ENCODE results near the gene NAB1. TPM values are rescaled to one million over a fixed set of nuclear protein-coding genes. Genes with fewer than 3 reads are reported as not detected.

NAB1 gene, protein sequence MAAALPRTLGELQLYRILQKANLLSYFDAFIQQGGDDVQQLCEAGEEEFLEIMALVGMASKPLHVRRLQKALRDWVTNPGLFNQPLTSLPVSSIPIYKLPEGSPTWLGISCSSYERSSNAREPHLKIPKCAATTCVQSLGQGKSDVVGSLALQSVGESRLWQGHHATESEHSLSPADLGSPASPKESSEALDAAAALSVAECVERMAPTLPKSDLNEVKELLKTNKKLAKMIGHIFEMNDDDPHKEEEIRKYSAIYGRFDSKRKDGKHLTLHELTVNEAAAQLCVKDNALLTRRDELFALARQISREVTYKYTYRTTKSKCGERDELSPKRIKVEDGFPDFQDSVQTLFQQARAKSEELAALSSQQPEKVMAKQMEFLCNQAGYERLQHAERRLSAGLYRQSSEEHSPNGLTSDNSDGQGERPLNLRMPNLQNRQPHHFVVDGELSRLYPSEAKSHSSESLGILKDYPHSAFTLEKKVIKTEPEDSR
- total RNA-seq (10 to 100 TPM in 2 of 4 donors, 1 to 10 TPM in 2; 5.1 to 16.9 (median 8.7) TPM), polyA plus RNA-seq (1 to 10 TPM; 2.6 to 7.9 (median 5.5) TPM)
- long read RNA-seq, donor 1, partial matches to known transcripts: 3 of 8 reads
- long read RNA-seq, donor 1, other reads (novel, unspliced or antisense): 2 of 8 reads
- long read RNA-seq, donor 2, partial matches to known transcripts: 3 of 5 reads
- long read RNA-seq, donor 2, other reads (novel, unspliced or antisense): 0 of 5 reads

GRCh38 chr2:190649035-190649797, at the start of gene NAB1:
Gene NAB1 (plus strand): TSS chr2:190649083. CDS start chr2:190659177, 10,094 bp downstream.
- no peak for TF ChIP-seq CTCF (IDR thresholded peaks at IDR 0.05)
- peak within 1 kb of the TSS; percentile 80 for H3K27ac ChIP-seq
- DNase-seq: peak; percentile 67 to 79
- no peaks in the 10 kb centered on the region for H3K9me3 ChIP-seq
- peaks cover 8% of the 10 kb centered on the region for H3K4me1 ChIP-seq
- 0 to 1% (median 0%) methylated on average over 43 to 79 of the region's 95 CpGs for WGBS, 3 donors
- no peaks in the 10 kb centered on the region for H3K36me3 ChIP-seq (ENCODE audit: insufficient read depth in 1 of 2, low read depth in 1 of 2)
- intact Hi-C loops (cut with DNase I): loop anchor here in 1 of 2 donors (2.0 kb wide), 1 partner anchor 114 kb away; the partner anchor contains the start of gene NEMP2
- peak within 1 kb of the TSS; percentile 91 for H3K4me3 ChIP-seq
- ATAC-seq: peak; percentile 56 to 71 (median 70)
- no peaks in the 10 kb centered on the region for H3K27me3 ChIP-seq (ENCODE audit: insufficient read depth in 3 of 3, low read length in 2 of 3)

- no peak for ATAC-seq
- no peaks in the 10 kb centered on the region for H3K27me3 ChIP-seq (ENCODE audit: insufficient read depth in 3 of 3, low read length in 2 of 3)
- H3K36me3 ChIP-seq (ENCODE audit: insufficient read depth in 1 of 2, low read depth in 1 of 2): no peaks in the 10 kb centered on the region
- no peak overlapping the region for H3K4me3 ChIP-seq
- no peak for TF ChIP-seq CTCF (IDR thresholded peaks at IDR 0.05)
- WGBS, 3 donors: 84 to 90% (median 86%) methylated on average over 8 of the region's 8 CpGs
- intact Hi-C loops (cut with DNase I): no loop called here
- no peaks in the 10 kb centered on the region for H3K9me3 ChIP-seq
- no peak for DNase-seq
- no peaks in the 10 kb centered on the region for H3K4me1 ChIP-seq
- no peak overlapping the region for H3K27ac ChIP-seq
Observed at GRCh38 chr2:190599546-190600220, 49.2 kb upstream of the NAB1 start.

- Histone ChIP-seq H3K9me3 (no peaks in the 10 kb centered on the region), H3K27me3 (ENCODE audit: insufficient read depth in 3 of 3, low read length in 2 of 3) (no peaks in the 10 kb centered on the region), H3K36me3 (ENCODE audit: insufficient read depth in 1 of 2, low read depth in 1 of 2) (no peaks in the 10 kb centered on the region), H3K4me3 (no peak overlapping the region), H3K4me1 (no peaks in the 10 kb centered on the region), H3K27ac (no peak overlapping the region)
- ATAC-seq: no peak
- WGBS, 3 donors: 81 to 84% (median 83%) methylated on average over 5 of the region's 5 CpGs
- intact Hi-C loops (cut with DNase I): no loop called here
- TF ChIP-seq CTCF (IDR thresholded peaks at IDR 0.05): no peak
- no peak for DNase-seq
Observed at GRCh38 chr2:190600293-190601103, 48.4 kb upstream of the NAB1 start.

- WGBS, 3 donors: 56 to 66% (median 58%) methylated on average over 5 of the region's 5 CpGs
- intact Hi-C loops (cut with DNase I): no loop called here
- Histone ChIP-seq H3K27ac (no peak overlapping the region), H3K9me3 (no peaks in the 10 kb centered on the region), H3K27me3 (ENCODE audit: insufficient read depth in 3 of 3, low read length in 2 of 3) (no peaks in the 10 kb centered on the region), H3K36me3 (ENCODE audit: insufficient read depth in 1 of 2, low read depth in 1 of 2) (no peaks in the 10 kb centered on the region), H3K4me3 (no peak overlapping the region), H3K4me1 (no peaks in the 10 kb centered on the region)
- no peak for TF ChIP-seq CTCF (IDR thresholded peaks at IDR 0.05)
- ATAC-seq: no peak
- DNase-seq: no peak
Observed at GRCh38 chr2:190603374-190603773, 45.5 kb upstream of the NAB1 start.
